HepG2 (cell line): Measurements from ENCODE around the gene FAS. TPM values are rescaled to one million over a fixed set of nuclear protein-coding genes. Genes with fewer than 3 reads are reported as not detected.

Source experiments
- ATAC-seq: fragments of 200-7000 bp; cut with Tn5 transposase; 3 replicates; pipeline ENCODE4 v1.9.1; 2020; ENCODE audit warnings: mild to moderate bottlenecking, moderate library complexity
- BruUV-seq: library from RNA; stranded (reverse); fragments of 400-500 nt; replicated peaks from 2 replicates; lab custom pipeline; 2021; lab: Mats Ljungman, UMichigan
- CTCF ChIA-PET: fragments of 300-600 bp; formaldehyde crosslinking; extraction: SDS; loops from one replicate; lab custom pipeline; 2021; ENCODE audit warnings: low total read pairs, inconsistent platforms, low intra/inter-chr PET ratio; lab: Yijun Ruan, JAX
- POLR2A ChIA-PET: fragments of 350-600 bp; sonication (Branson Sonifier 250); formaldehyde crosslinking; loops from one replicate; lab custom pipeline; 2020; ENCODE audit warnings: antibody characterized with exemption, inconsistent platforms; lab: Yijun Ruan, JAX
- DNase-seq: peaks from one replicate; pipeline ENCODE4 v3.0.0-alpha.2; 2015; ENCODE audit warnings: low spot score
- FAIRE-seq: peaks from 3 replicates; lab custom pipeline; 2011; peaks lifted over from hg19 to GRCh38; lab: Jason Lieb, UNC
- H2AFZ ChIP-seq: one replicate; pipeline ENCODE4 v1.6.1; 2011; ENCODE audit warnings: low read length, inconsistent platforms
- H3K27ac ChIP-seq: fragments of 300-600 bp; 3 replicates; pipeline ENCODE4 v1.8.0; 2011; ENCODE audit warnings: mixed run types, mild to moderate bottlenecking, mixed read lengths, low read length, inconsistent platforms; ENCODE audit not compliant: insufficient read depth; ENCODE audit errors: extremely low read length
- H3K27me3 ChIP-seq, 2 experiments: fragments of 200-600 bp in 1 of 2; 2 replicates in 1 of 2; 3 replicates in 1 of 2; pipeline versions ENCODE4 v1.6.0 to v1.8.0; 2011; ENCODE audit warnings: low read length in 2 of 2, mild to moderate bottlenecking in 2 of 2, moderate library complexity in 2 of 2, inconsistent platforms in 1 of 2; ENCODE audit not compliant: insufficient read depth in 2 of 2, control insufficient read depth in 1 of 2
- H3K36me3 ChIP-seq, 2 experiments: fragments of 200-600 bp in 1 of 2; replicated peaks in 1 of 2; 2 replicates in 1 of 2; 3 replicates in 1 of 2; pipeline versions ENCODE4 v1.5.1 to v1.8.0; 2011; ENCODE audit warnings: low read length in 2 of 2, inconsistent platforms in 1 of 2; ENCODE audit not compliant: insufficient read depth in 2 of 2, control insufficient read depth in 1 of 2
- H3K4me1 ChIP-seq: 2 replicates; pipeline ENCODE4 v1.5.1; 2012; ENCODE audit warnings: low read length, inconsistent platforms; ENCODE audit not compliant: insufficient read depth
- H3K4me2 ChIP-seq: 2 replicates; pipeline ENCODE4 v1.6.0; 2011; ENCODE audit warnings: low read depth, low read length, inconsistent platforms
- H3K4me3 ChIP-seq, 3 experiments: fragments of 200-600 bp in 1 of 3; sonication (generic), shearing (Covaris generic) in 1 of 3; replicated peaks in 1 of 3; 2 replicates each; pipeline ENCODE4 v1.5.1; 2011 to 2016; ENCODE audit warnings: low read length in 3 of 3, inconsistent platforms in 2 of 3, low read depth in 2 of 3, mild to moderate bottlenecking in 2 of 3, control low read depth in 1 of 3, mixed read lengths in 1 of 3; ENCODE audit not compliant: insufficient read depth in 1 of 3
- H3K79me2 ChIP-seq: one replicate; pipeline ENCODE4 v1.6.1; 2011; ENCODE audit warnings: low read length, inconsistent platforms; ENCODE audit not compliant: insufficient read depth
- H3K9ac ChIP-seq: 2 replicates; pipeline ENCODE4 v1.6.0; 2011; ENCODE audit warnings: mild to moderate bottlenecking, low read depth, low read length, inconsistent platforms; ENCODE audit not compliant: insufficient read depth
- H3K9me3 ChIP-seq: 2 replicates; pipeline ENCODE4 v1.5.1; 2012; ENCODE audit warnings: mild to moderate bottlenecking, low read length
- H4K20me1 ChIP-seq: 2 replicates; pipeline ENCODE4 v1.6.0; 2011; ENCODE audit warnings: inconsistent platforms, mild to moderate bottlenecking, low read length, moderate library complexity; ENCODE audit not compliant: insufficient read depth
- CENPX ChIP-seq: sonication (generic); formaldehyde crosslinking; IDR thresholded peaks from 2 replicates; pipeline ENCODE4 v1.9.0; 2021; ENCODE audit warnings: mild to moderate bottlenecking, missing genetic modification reagents, moderate library complexity
- DNMT3B ChIP-seq: conservative IDR thresholded peaks from 2 replicates; pipeline ENCODE4 v1.6.1; 2016; ENCODE audit warnings: missing biosample characterization, control low read depth
- KAT7 ChIP-seq: IDR thresholded peaks from 2 replicates; pipeline ENCODE4 v1.6.1; 2018; ENCODE audit warnings: borderline replicate concordance, missing compliant biosample characterization
- KDM6A ChIP-seq: IDR thresholded peaks from 2 replicates; pipeline ENCODE4 v1.6.1; 2016; ENCODE audit warnings: low read depth
- ZNF263 ChIP-seq: sonication (generic); formaldehyde crosslinking; IDR thresholded peaks from 2 replicates; pipeline ENCODE4 v1.4.0; 2020; ENCODE audit warnings: missing genetic modification reagents
- WGBS: methylation state at CpG from one replicate; pipeline ENCODE4 v1.1.6; 2017; ENCODE audit warnings: low lambda C conversion rate; 5-methylcytosine and 5-hydroxymethylcytosine counted together
- in situ Hi-C: cut with HindIII; loops from 2 replicates; pipeline ENCODE4 v1.10.0; 2017; ENCODE audit warnings: low pct_unique_long_range_greater_than_20kb; ENCODE audit not compliant: extremely low pct_ligation_motif_present
- intact Hi-C: fragments of 100-400 bp; cut with micrococcal nuclease; formaldehyde crosslinking; loops from one replicate; pipeline ENCODE4 v1.10.0; 2022; ENCODE audit not compliant: unreplicated experiment
- polyA plus RNA-seq, 8 experiments: library from polyadenylated mRNA; depleted of rRNA in 3 of 8; stranded (reverse) in 7 of 8; unstranded in 1 of 8; fragments of >200 nt; fragmentation: Illumina TruSeq in 4 of 8; extraction: Trizol in 4 of 8; gene quantifications; 2 replicates each; pipeline versions ENCODE4 v1.2.1 to v1.2.3, GENCODE V29; 2011 to 2016; ENCODE audit warnings: low read depth in 4 of 8, missing spikeins in 1 of 8, mixed read lengths in 1 of 8; ENCODE audit not compliant: insufficient read depth in 1 of 8
- total RNA-seq, 5 experiments: library from RNA; depleted of rRNA; stranded (reverse); fragments of >200 nt; fragmentation: Illumina TruSeq; extraction: Trizol; gene quantifications; 2 replicates each; pipeline ENCODE4 v1.2.3, GENCODE V29; 2016; ENCODE audit warnings: low read depth in 1 of 5
- TF ChIP-seq, protein P1 (sequence below): sonication (generic); formaldehyde crosslinking; IDR thresholded peaks from 2 replicates; pipeline ENCODE4 v1.4.0; 2020; ENCODE audit warnings: missing genetic modification reagents
- TF ChIP-seq, protein P2 (sequence below): sonication (generic); formaldehyde crosslinking; IDR thresholded peaks from 2 replicates; pipeline ENCODE4 v1.4.0; 2020; ENCODE audit warnings: mild to moderate bottlenecking, missing genetic modification reagents

FAS gene
- total and polyA plus RNA-seq, 2 of the 13 experiments (the other 11 are each of a cell fraction or from before 2014, with no cell fraction given): 5.9 to 17.9 TPM

DNA sequence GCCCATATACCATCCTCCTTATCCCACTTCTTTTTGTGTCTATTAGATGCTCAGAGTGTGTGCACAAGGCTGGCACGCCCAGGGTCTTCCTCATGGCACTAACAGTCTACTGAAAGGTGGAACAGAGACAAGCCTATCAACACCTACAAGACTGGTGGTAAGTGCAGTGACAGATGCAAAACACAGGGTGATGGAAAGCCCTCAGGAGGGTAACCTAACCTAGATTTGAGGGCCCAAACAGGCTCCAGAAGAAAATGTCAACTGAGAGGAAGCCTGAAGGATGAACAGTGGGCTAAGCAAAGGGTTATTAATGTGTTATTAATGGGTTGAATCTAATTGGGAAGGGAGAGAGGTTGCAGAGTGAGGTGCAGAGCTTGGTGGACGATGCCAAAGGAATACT lies 1.2 kb upstream of the FAS start:
- Histone ChIP-seq H3K79me2 (peaks cover 35% of the 10 kb centered on the region), H2AFZ (no peak overlapping the region), H3K4me1 (peaks cover 48% of the 10 kb centered on the region), H3K27ac (no peak overlapping the region), H4K20me1 (no peaks in the 10 kb centered on the region; the same call in 1 of the 2 replicates), H3K4me2 (peak overlapping the region; percentile 87), H3K36me3 (no peaks in the 10 kb centered on the region), H3K9me3 (0 out of 2 replicates have a peak, but pooled peaks cover 4% of the 10 kb centered on the region), H3K27me3 (no peaks in the 10 kb centered on the region; a peak in 1 of 5 replicates), H3K9ac (peak overlapping the region; percentile 79; the same call in 1 of the 2 replicates), H3K4me3 (peak overlapping the region in 2 of 3 experiments; percentile 13 to 88; a peak in 2 of 6 replicates)
- CTCF ChIA-PET: no interaction called here
- BruUV-seq: no TSS peak
- DNase-seq (no peak), FAIRE-seq (no peak), ATAC-seq (no peak)
- TF ChIP-seq, protein P1, sequence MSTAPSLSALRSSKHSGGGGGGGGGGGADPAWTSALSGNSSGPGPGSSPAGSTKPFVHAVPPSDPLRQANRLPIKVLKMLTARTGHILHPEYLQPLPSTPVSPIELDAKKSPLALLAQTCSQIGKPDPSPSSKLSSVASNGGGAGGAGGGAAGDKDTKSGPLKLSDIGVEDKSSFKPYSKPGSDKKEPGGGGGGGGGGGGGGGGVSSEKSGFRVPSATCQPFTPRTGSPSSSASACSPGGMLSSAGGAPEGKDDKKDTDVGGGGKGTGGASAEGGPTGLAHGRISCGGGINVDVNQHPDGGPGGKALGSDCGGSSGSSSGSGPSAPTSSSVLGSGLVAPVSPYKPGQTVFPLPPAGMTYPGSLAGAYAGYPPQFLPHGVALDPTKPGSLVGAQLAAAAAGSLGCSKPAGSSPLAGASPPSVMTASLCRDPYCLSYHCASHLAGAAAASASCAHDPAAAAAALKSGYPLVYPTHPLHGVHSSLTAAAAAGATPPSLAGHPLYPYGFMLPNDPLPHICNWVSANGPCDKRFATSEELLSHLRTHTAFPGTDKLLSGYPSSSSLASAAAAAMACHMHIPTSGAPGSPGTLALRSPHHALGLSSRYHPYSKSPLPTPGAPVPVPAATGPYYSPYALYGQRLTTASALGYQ (CRISPR knock-in tag): no peak
- TF ChIP-seq DNMT3B (CRISPR knock-in tag) (no peak), CENPX (CRISPR knock-in tag) (no peak), ZNF263 (CRISPR knock-in tag) (no peak), KDM6A (CRISPR knock-in tag) (no peak), KAT7 (CRISPR knock-in tag) (no peak)
- TF ChIP-seq, protein P2, sequence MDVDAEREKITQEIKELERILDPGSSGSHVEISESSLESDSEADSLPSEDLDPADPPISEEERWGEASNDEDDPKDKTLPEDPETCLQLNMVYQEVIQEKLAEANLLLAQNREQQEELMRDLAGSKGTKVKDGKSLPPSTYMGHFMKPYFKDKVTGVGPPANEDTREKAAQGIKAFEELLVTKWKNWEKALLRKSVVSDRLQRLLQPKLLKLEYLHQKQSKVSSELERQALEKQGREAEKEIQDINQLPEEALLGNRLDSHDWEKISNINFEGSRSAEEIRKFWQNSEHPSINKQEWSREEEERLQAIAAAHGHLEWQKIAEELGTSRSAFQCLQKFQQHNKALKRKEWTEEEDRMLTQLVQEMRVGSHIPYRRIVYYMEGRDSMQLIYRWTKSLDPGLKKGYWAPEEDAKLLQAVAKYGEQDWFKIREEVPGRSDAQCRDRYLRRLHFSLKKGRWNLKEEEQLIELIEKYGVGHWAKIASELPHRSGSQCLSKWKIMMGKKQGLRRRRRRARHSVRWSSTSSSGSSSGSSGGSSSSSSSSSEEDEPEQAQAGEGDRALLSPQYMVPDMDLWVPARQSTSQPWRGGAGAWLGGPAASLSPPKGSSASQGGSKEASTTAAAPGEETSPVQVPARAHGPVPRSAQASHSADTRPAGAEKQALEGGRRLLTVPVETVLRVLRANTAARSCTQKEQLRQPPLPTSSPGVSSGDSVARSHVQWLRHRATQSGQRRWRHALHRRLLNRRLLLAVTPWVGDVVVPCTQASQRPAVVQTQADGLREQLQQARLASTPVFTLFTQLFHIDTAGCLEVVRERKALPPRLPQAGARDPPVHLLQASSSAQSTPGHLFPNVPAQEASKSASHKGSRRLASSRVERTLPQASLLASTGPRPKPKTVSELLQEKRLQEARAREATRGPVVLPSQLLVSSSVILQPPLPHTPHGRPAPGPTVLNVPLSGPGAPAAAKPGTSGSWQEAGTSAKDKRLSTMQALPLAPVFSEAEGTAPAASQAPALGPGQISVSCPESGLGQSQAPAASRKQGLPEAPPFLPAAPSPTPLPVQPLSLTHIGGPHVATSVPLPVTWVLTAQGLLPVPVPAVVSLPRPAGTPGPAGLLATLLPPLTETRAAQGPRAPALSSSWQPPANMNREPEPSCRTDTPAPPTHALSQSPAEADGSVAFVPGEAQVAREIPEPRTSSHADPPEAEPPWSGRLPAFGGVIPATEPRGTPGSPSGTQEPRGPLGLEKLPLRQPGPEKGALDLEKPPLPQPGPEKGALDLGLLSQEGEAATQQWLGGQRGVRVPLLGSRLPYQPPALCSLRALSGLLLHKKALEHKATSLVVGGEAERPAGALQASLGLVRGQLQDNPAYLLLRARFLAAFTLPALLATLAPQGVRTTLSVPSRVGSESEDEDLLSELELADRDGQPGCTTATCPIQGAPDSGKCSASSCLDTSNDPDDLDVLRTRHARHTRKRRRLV (CRISPR knock-in tag): no peak
- POLR2A ChIA-PET: interaction anchor here (1.3 kb wide), 1 partner anchor 20 kb away, joined by 3 read pairs; no protein-coding TSS in a partner anchor
- in situ Hi-C loops (no loop called here), intact Hi-C loops (no loop called here)
- WGBS: 90% methylated on average over 2 of the region's 2 CpGs
